ENCODE data around the gene LRRC3. TPM values are rescaled to one million over a fixed set of nuclear protein-coding genes. Genes with fewer than 3 reads are reported as not detected.

The LRRC3 gene
- total RNA-seq, 4 donors from 2014 or later, result 3.9 to 6.2 (median 4.7) TPM

GRCh38 chr21:44418876-44419230 lies 36.5 kb upstream of the LRRC3 start:
- Histone ChIP-seq H3K27me3 (peaks cover 25% of the 10 kb centered on the region), H3K27ac (no peak overlapping the region), H3K4me1 (no peaks in the 10 kb centered on the region), H3K4me3 (no peak overlapping the region), H3K36me3 (no peaks in the 10 kb centered on the region), H3K9me3 (no peaks in the 10 kb centered on the region)
- 83% methylated on average over 4 of the region's 8 CpGs for WGBS
- DNase-seq (ENCODE audit: low spot score in 2 of 2), result no peak
- no peak for TF ChIP-seq POLR2A (IDR thresholded peaks at IDR 0.05)

GRCh38 chr21:44419679-44420078 lies 35.6 kb upstream of the LRRC3 start:
- Histone ChIP-seq H3K4me1 (no peaks in the 10 kb centered on the region), H3K4me3 (no peak overlapping the region), H3K27ac (no peak overlapping the region), H3K27me3 (peaks cover 25% of the 10 kb centered on the region), H3K9me3 (no peaks in the 10 kb centered on the region), H3K36me3 (no peaks in the 10 kb centered on the region)
- TF ChIP-seq CTCF (IDR thresholded peaks at IDR 0.05) (no peak), POLR2A (IDR thresholded peaks at IDR 0.05) (no peak), EP300 (IDR thresholded peaks at IDR 0.05) (no peak), POLR2AphosphoS5 (IDR thresholded peaks at IDR 0.05) (no peak)
- WGBS, result 91% methylated on average over 3 of the region's 3 CpGs
- peak in 1 of 2 donors; percentile 18 for DNase-seq (ENCODE audit: low spot score in 2 of 2)

- Histone ChIP-seq H3K4me1 (no peaks in the 10 kb centered on the region), H3K9me3 (no peaks in the 10 kb centered on the region), H3K4me3 (no peak overlapping the region), H3K27ac (no peak overlapping the region), H3K36me3 (no peaks in the 10 kb centered on the region), H3K27me3 (peaks cover 26% of the 10 kb centered on the region)
- no peak for TF ChIP-seq CTCF (IDR thresholded peaks at IDR 0.05)
- no peak for TF ChIP-seq EP300 (IDR thresholded peaks at IDR 0.05)
- no peak for TF ChIP-seq POLR2AphosphoS5 (IDR thresholded peaks at IDR 0.05)
- TF ChIP-seq POLR2A (IDR thresholded peaks at IDR 0.05), result no peak
- peak; percentile 28 to 48 for DNase-seq (ENCODE audit: low spot score in 2 of 2)
- WGBS, result 85% methylated on average over 13 of the region's 14 CpGs
Observed at GRCh38 chr21:44420416-44421205, 34.7 kb upstream of the LRRC3 start.

- Histone ChIP-seq H3K4me3 (no peak overlapping the region), H3K36me3 (no peaks in the 10 kb centered on the region), H3K9me3 (no peaks in the 10 kb centered on the region), H3K4me1 (no peaks in the 10 kb centered on the region), H3K27me3 (peaks cover 32% of the 10 kb centered on the region), H3K27ac (no peak overlapping the region)
- WGBS, result 85% methylated on average over 23 of the region's 26 CpGs
- peak; percentile 28 to 52 for DNase-seq (ENCODE audit: low spot score in 2 of 2)
- TF ChIP-seq CTCF (IDR thresholded peaks at IDR 0.05), result no peak
- TF ChIP-seq POLR2A (IDR thresholded peaks at IDR 0.05), result no peak
- no peak for TF ChIP-seq EP300 (IDR thresholded peaks at IDR 0.05)
- TF ChIP-seq POLR2AphosphoS5 (IDR thresholded peaks at IDR 0.05), result no peak
Observed at GRCh38 chr21:44421901-44422840, 33.1 kb upstream of the LRRC3 start.

GRCh38 chr21:44423312-44423821 lies 31.9 kb upstream of the LRRC3 start:
- H3K27ac ChIP-seq, result no peak overlapping the region
- DNase-seq (ENCODE audit: low spot score in 2 of 2), result peak; percentile 34 to 70
- H3K9me3 ChIP-seq, result no peaks in the 10 kb centered on the region
- TF ChIP-seq POLR2A (IDR thresholded peaks at IDR 0.05) (no peak), POLR2AphosphoS5 (IDR thresholded peaks at IDR 0.05) (no peak), CTCF (IDR thresholded peaks at IDR 0.05) (no peak), EP300 (IDR thresholded peaks at IDR 0.05) (no peak)
- H3K36me3 ChIP-seq, result no peaks in the 10 kb centered on the region
- 78% methylated on average over 5 of the region's 12 CpGs for WGBS
- H3K4me1 ChIP-seq, result no peaks in the 10 kb centered on the region
- peaks cover 38% of the 10 kb centered on the region for H3K27me3 ChIP-seq
- no peak overlapping the region for H3K4me3 ChIP-seq

Measured in suprapubic skin (tissue), 4 donors.